ENCODE measurements around the gene ABCA12.

DNA sequence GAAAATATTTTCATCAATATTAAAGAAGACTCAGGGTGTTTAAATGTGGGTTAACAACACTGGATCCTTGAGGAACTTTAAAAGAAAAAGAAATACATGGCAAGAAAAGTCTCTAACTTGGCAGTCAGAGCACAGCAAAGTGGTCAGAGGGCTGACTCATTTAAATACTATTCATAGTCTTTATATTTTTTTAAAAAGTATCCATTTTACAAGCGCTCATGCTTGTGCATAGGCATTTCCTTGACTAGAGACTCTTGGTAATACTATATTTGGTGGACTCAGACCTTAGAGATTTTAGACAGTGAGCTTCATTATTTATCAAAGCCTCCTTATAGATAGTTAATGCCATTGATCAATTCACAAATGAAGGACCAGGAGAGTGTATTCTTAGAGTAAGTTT is 110.2 kb downstream of the ABCA12 start:
- TF ChIP-seq TEAD4 (IDR thresholded peaks at IDR 0.05; ENCODE audit: borderline replicate concordance, insufficient read depth) (no peak), EP300 (IDR thresholded peaks at IDR 0.05; ENCODE audit: borderline replicate concordance in 1 of 2, low read depth in 1 of 2, low read length in 1 of 2) (no peak), SMC3 (IDR thresholded peaks at IDR 0.05; ENCODE audit: low read depth, low read length) (no peak), CTCF (IDR thresholded peaks at IDR 0.05) (no peak), FOXM1 (IDR thresholded peaks at IDR 0.05; ENCODE audit: low read depth) (no peak)
- TF ChIP-seq, protein P1, sequence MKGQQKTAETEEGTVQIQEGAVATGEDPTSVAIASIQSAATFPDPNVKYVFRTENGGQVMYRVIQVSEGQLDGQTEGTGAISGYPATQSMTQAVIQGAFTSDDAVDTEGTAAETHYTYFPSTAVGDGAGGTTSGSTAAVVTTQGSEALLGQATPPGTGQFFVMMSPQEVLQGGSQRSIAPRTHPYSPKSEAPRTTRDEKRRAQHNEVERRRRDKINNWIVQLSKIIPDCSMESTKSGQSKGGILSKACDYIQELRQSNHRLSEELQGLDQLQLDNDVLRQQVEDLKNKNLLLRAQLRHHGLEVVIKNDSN (IDR thresholded peaks at IDR 0.05; ENCODE audit: borderline replicate concordance, low read depth): no peak
